Measurements from ENCODE around the gene COL19A1.
"Not testable (repeated sequence)": the region's sequence is repeated elsewhere in the genome, so short reads cannot be mapped to it uniquely, and the experiment has no call there.

Gene COL19A1

GRCh38 chr6:69866770-69867638, 648 bp downstream of the COL19A1 start:
- DNase-seq (ENCODE audit: low spot score): peak; percentile 46

GRCh38 chr6:69867639-69867976, 1.3 kb downstream of the COL19A1 start:
- DNase-seq (ENCODE audit: low spot score): no peak

- no peak for DNase-seq (ENCODE audit: low spot score)
Observed at GRCh38 chr6:69868252-69868804, 2.0 kb downstream of the COL19A1 start.

GRCh38 chr6:69868961-69869360, 2.6 kb downstream of the COL19A1 start:
- no peak for DNase-seq (ENCODE audit: low spot score)

GRCh38 chr6:69871107-69871506, 4.8 kb downstream of the COL19A1 start:
- no peak for DNase-seq (ENCODE audit: low spot score)

GRCh38 chr6:69873291-69873690, 6.9 kb downstream of the COL19A1 start:
- no peak for DNase-seq (ENCODE audit: low spot score)

- no peak for DNase-seq (ENCODE audit: low spot score)
Observed at GRCh38 chr6:69875715-69876114, 9.4 kb downstream of the COL19A1 start.

GRCh38 chr6:69878795-69879194, 12.4 kb downstream of the COL19A1 start:
- DNase-seq (ENCODE audit: low spot score): no peak

GRCh38 chr6:69880601-69881000, 14.2 kb downstream of the COL19A1 start:
- DNase-seq (ENCODE audit: low spot score): no peak

- no peak for DNase-seq (ENCODE audit: low spot score)
Observed at GRCh38 chr6:69881322-69882151, 15.2 kb downstream of the COL19A1 start.

GRCh38 chr6:69883551-69883950, 17.2 kb downstream of the COL19A1 start:
- DNase-seq (ENCODE audit: low spot score): no peak

- DNase-seq (ENCODE audit: low spot score): no peak
Observed at GRCh38 chr6:69884231-69884630, 17.9 kb downstream of the COL19A1 start.

GRCh38 chr6:69887026-69887425, 20.7 kb downstream of the COL19A1 start:
- no peak for DNase-seq (ENCODE audit: low spot score)

GRCh38 chr6:69887714-69888345, 21.5 kb downstream of the COL19A1 start:
- no peak for DNase-seq (ENCODE audit: low spot score)

- no peak for DNase-seq (ENCODE audit: low spot score)
Observed at GRCh38 chr6:69888482-69889233, 22.3 kb downstream of the COL19A1 start.

GRCh38 chr6:69889234-69889974, 23.0 kb downstream of the COL19A1 start:
- DNase-seq (ENCODE audit: low spot score): not testable (repeated sequence)

GRCh38 chr6:69892561-69892960, 26.2 kb downstream of the COL19A1 start:
- DNase-seq (ENCODE audit: low spot score): not testable (repeated sequence)

GRCh38 chr6:69893266-69893665, 26.9 kb downstream of the COL19A1 start:
- DNase-seq (ENCODE audit: low spot score): not testable (repeated sequence)

GRCh38 chr6:69894578-69895347, 28.4 kb downstream of the COL19A1 start:
- DNase-seq (ENCODE audit: low spot score): no peak

GRCh38 chr6:69895396-69895795, 29.0 kb downstream of the COL19A1 start:
- DNase-seq (ENCODE audit: low spot score): no peak

Data from LoVo (cell line).